Breast epithelium (tissue), 4 donors: ENCODE data around the gene CPED1. TPM values are rescaled to one million over a fixed set of nuclear protein-coding genes. Genes with fewer than 3 reads are reported as not detected.

Experiments used
- DNase-seq, 2 donors: peaks; one replicate each; pipeline ENCODE4 v3.0.0-alpha.2; 2019; ENCODE audit warnings: low spot score in 2 of 2
- H3K27ac ChIP-seq, 2 donors: fragments of 200-600 bp; sonication (generic) in 1 of 2; one replicate each; pipeline ENCODE4 v1.5.1; 2016 to 2019; ENCODE audit warnings: mild to moderate bottlenecking in 1 of 2
- H3K27me3 ChIP-seq, 2 donors: fragments of 200-600 bp; sonication (generic) in 1 of 2; one replicate each; pipeline versions ENCODE4 v1.5.1 to v1.6.0; 2017 to 2019; ENCODE audit warnings: control low read depth in 1 of 2, mild to moderate bottlenecking in 1 of 2
- H3K36me3 ChIP-seq: fragments of 200-600 bp; one replicate; pipeline ENCODE4 v1.5.1; 2019
- H3K4me1 ChIP-seq, 2 donors: fragments of 200-600 bp; sonication (generic); one replicate each; pipeline ENCODE4 v1.5.1; 2016 to 2019; ENCODE audit warnings: control low read depth in 1 of 2
- H3K4me3 ChIP-seq, 3 donors: fragments of 200-600 bp; sonication (generic); 1 replicate in 2 of 3; 2 replicates in 1 of 3; pipeline ENCODE4 v1.5.1; 2016 to 2019; ENCODE audit warnings: mild to moderate bottlenecking in 3 of 3, moderate library complexity in 2 of 3
- H3K9me3 ChIP-seq, 2 donors: fragments of 200-600 bp; sonication (generic) in 1 of 2; one replicate each; pipeline ENCODE4 v1.5.1; 2016 to 2019; ENCODE audit warnings: control low read depth in 1 of 2
- CTCF ChIP-seq, 3 donors: fragments of 450-650 bp; IDR thresholded peaks; one replicate each; pipeline ENCODE4 v1.5.1; 2016 to 2017; ENCODE audit warnings: antibody characterized with exemption in 3 of 3, mild to moderate bottlenecking in 3 of 3, moderate library complexity in 3 of 3
- POLR2A ChIP-seq: fragments of 450-650 bp; IDR thresholded peaks from one replicate; pipeline ENCODE4 v1.6.1; 2016; ENCODE audit warnings: antibody characterized with exemption, mild to moderate bottlenecking, moderate library complexity
- POLR2AphosphoS5 ChIP-seq, 3 donors: sonication (generic); formaldehyde crosslinking; IDR thresholded peaks; one replicate each; pipeline ENCODE4 v1.6.1; 2017; ENCODE audit warnings: antibody characterized with exemption in 3 of 3
- intact Hi-C: fragments of 100-400 bp; cut with DNase I; formaldehyde crosslinking; loops from one replicate; pipeline ENCODE4 v1.15.1; 2023; ENCODE audit warnings: low total_unique reads
- total RNA-seq, 3 donors: library from RNA; depleted of rRNA; stranded (reverse); fragments of >200 nt; gene quantifications; one replicate each; pipeline ENCODE4 v1.1.0, GENCODE V29; 2016

Gene CPED1
- total RNA-seq, 3 donors from 2014 or later, result 14.3 to 29.3 (median 15.4) TPM

- no peak for DNase-seq
- no peak overlapping the region for H3K27ac ChIP-seq
- no peaks in the 10 kb centered on the region for H3K4me1 ChIP-seq
- no peak overlapping the region for H3K4me3 ChIP-seq
- no peaks in the 10 kb centered on the region for H3K9me3 ChIP-seq
- H3K27me3 ChIP-seq, result no peaks in the 10 kb centered on the region
- no peaks in the 10 kb centered on the region for H3K36me3 ChIP-seq
- TF ChIP-seq POLR2A (no peak), POLR2AphosphoS5 (IDR thresholded peaks at IDR 0.05) (no peak), CTCF (IDR thresholded peaks at IDR 0.05) (no peak)
- intact Hi-C loops, result no loop called here
Observed at GRCh38 chr7:121276313-121276712, 287.8 kb downstream of the CPED1 start.

- Histone ChIP-seq H3K4me3 (no peak overlapping the region), H3K36me3 (no peaks in the 10 kb centered on the region), H3K27me3 (no peaks in the 10 kb centered on the region), H3K9me3 (no peaks in the 10 kb centered on the region), H3K4me1 (no peaks in the 10 kb centered on the region), H3K27ac (no peak overlapping the region)
- TF ChIP-seq POLR2A (no peak), CTCF (IDR thresholded peaks at IDR 0.05) (no peak), POLR2AphosphoS5 (IDR thresholded peaks at IDR 0.05) (no peak)
- no peak for DNase-seq
- intact Hi-C loops, result no loop called here
Observed at GRCh38 chr7:121278120-121279021, 289.9 kb downstream of the CPED1 start.

GRCh38 chr7:121279060-121279620 is 290.6 kb downstream of the CPED1 start:
- H3K27me3 ChIP-seq, result no peaks in the 10 kb centered on the region
- intact Hi-C loops, result no loop called here
- H3K9me3 ChIP-seq, result no peaks in the 10 kb centered on the region
- no peak for DNase-seq
- H3K27ac ChIP-seq, result no peak overlapping the region
- no peak for TF ChIP-seq POLR2A
- no peak for TF ChIP-seq POLR2AphosphoS5 (IDR thresholded peaks at IDR 0.05)
- TF ChIP-seq CTCF (IDR thresholded peaks at IDR 0.05), result no peak
- no peaks in the 10 kb centered on the region for H3K4me1 ChIP-seq
- H3K4me3 ChIP-seq, result no peak overlapping the region
- H3K36me3 ChIP-seq, result no peaks in the 10 kb centered on the region

GRCh38 chr7:121279822-121280221 is 291.3 kb downstream of the CPED1 start:
- intact Hi-C loops, result no loop called here
- Histone ChIP-seq H3K4me3 (no peak overlapping the region), H3K27me3 (no peaks in the 10 kb centered on the region), H3K27ac (no peak overlapping the region), H3K4me1 (no peaks in the 10 kb centered on the region), H3K36me3 (no peaks in the 10 kb centered on the region), H3K9me3 (peaks cover 3 to 4% of the 10 kb centered on the region in 2 donors)
- TF ChIP-seq POLR2AphosphoS5 (IDR thresholded peaks at IDR 0.05) (no peak), POLR2A (no peak), CTCF (IDR thresholded peaks at IDR 0.05) (no peak)
- no peak for DNase-seq

- no peak for TF ChIP-seq CTCF (IDR thresholded peaks at IDR 0.05)
- no peak for TF ChIP-seq POLR2A
- no peak for TF ChIP-seq POLR2AphosphoS5 (IDR thresholded peaks at IDR 0.05)
- no peaks in the 10 kb centered on the region for H3K4me1 ChIP-seq
- no peak overlapping the region for H3K4me3 ChIP-seq
- intact Hi-C loops, result no loop called here
- no peak overlapping the region for H3K27ac ChIP-seq
- H3K36me3 ChIP-seq, result no peaks in the 10 kb centered on the region
- DNase-seq, result no peak
- H3K27me3 ChIP-seq, result no peaks in the 10 kb centered on the region
- peaks cover 4 to 8% of the 10 kb centered on the region in 2 donors for H3K9me3 ChIP-seq
Observed at GRCh38 chr7:121280656-121281055, 292.1 kb downstream of the CPED1 start.
